ENCODE data around the gene RSPH6A. TPM values are rescaled to one million over a fixed set of nuclear protein-coding genes. Genes with fewer than 3 reads are reported as not detected.

Gene RSPH6A
- total and polyA plus RNA-seq, 2 of the 13 experiments (the other 11 are each of a cell fraction or from before 2014, with no cell fraction given) = 0.07 TPM; not detected in 1

DNA sequence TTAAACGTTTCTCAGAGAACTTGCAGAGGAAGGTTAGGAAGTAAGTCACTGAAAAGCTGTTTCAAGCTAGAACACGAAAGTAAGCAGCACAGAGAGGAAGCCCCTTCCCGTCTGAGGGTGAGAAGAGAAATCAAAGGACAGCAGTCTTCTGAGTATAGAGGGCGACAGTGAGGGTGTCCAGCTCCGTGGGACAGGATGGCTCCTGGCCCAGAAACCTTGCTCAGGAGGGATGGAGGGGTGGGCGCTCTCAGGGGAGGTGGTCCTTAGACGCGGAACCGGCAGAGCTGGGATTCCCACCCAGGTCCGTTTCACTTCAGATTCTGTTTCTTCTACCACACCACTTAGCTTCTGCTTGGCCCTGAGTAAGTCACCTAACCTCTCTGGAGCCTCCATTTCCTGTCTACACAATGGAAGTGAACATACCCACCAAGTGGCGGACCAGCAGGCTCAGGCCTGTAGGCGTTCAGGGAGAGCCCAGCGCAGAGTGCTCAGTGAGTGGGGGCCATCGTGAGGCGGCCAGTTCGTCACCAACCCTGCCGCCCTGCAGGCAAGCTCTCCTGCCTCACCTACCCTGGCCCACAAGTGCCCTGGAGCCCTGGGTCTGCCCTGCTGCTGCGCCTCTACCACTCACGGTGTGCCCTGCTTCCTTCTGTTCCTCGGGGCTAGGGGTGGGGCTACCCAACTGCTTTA lies 5.5 kb upstream of the RSPH6A start (continued):
- TF ChIP-seq ZNF577 (CRISPR knock-in tag; IDR thresholded peaks at IDR 0.05; ENCODE audit: borderline replicate concordance, low read depth) (no peak), ZNF570 (CRISPR knock-in tag; IDR thresholded peaks at IDR 0.05; ENCODE audit: borderline replicate concordance) (no peak), PAX8 (CRISPR knock-in tag; IDR thresholded peaks at IDR 0.05; ENCODE audit: borderline replicate concordance) (no peak), ATRX (CRISPR knock-in tag; IDR thresholded peaks at IDR 0.05; ENCODE audit: borderline replicate concordance) (no peak), GABPA (IDR thresholded peaks at IDR 0.05; ENCODE audit: low read depth, low read length) (no peak), GABPA (CRISPR knock-in tag; IDR thresholded peaks at IDR 0.05; ENCODE audit: low read depth) (no peak)
- TF ChIP-seq, protein P1, sequence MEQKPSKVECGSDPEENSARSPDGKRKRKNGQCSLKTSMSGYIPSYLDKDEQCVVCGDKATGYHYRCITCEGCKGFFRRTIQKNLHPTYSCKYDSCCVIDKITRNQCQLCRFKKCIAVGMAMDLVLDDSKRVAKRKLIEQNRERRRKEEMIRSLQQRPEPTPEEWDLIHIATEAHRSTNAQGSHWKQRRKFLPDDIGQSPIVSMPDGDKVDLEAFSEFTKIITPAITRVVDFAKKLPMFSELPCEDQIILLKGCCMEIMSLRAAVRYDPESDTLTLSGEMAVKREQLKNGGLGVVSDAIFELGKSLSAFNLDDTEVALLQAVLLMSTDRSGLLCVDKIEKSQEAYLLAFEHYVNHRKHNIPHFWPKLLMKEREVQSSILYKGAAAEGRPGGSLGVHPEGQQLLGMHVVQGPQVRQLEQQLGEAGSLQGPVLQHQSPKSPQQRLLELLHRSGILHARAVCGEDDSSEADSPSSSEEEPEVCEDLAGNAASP (CRISPR knock-in tag; IDR thresholded peaks at IDR 0.05; ENCODE audit: borderline replicate concordance) = no peak
- TF ChIP-seq, protein P2, sequence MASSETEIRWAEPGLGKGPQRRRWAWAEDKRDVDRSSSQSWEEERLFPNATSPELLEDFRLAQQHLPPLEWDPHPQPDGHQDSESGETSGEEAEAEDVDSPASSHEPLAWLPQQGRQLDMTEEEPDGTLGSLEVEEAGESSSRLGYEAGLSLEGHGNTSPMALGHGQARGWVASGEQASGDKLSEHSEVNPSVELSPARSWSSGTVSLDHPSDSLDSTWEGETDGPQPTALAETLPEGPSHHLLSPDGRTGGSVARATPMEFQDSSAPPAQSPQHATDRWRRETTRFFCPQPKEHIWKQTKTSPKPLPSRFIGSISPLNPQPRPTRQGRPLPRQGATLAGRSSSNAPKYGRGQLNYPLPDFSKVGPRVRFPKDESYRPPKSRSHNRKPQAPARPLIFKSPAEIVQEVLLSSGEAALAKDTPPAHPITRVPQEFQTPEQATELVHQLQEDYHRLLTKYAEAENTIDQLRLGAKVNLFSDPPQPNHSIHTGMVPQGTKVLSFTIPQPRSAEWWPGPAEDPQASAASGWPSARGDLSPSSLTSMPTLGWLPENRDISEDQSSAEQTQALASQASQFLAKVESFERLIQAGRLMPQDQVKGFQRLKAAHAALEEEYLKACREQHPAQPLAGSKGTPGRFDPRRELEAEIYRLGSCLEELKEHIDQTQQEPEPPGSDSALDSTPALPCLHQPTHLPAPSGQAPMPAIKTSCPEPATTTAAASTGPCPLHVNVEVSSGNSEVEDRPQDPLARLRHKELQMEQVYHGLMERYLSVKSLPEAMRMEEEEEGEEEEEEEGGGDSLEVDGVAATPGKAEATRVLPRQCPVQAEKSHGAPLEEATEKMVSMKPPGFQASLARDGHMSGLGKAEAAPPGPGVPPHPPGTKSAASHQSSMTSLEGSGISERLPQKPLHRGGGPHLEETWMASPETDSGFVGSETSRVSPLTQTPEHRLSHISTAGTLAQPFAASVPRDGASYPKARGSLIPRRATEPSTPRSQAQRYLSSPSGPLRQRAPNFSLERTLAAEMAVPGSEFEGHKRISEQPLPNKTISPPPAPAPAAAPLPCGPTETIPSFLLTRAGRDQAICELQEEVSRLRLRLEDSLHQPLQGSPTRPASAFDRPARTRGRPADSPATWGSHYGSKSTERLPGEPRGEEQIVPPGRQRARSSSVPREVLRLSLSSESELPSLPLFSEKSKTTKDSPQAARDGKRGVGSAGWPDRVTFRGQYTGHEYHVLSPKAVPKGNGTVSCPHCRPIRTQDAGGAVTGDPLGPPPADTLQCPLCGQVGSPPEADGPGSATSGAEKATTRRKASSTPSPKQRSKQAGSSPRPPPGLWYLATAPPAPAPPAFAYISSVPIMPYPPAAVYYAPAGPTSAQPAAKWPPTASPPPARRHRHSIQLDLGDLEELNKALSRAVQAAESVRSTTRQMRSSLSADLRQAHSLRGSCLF (CRISPR knock-in tag; IDR thresholded peaks at IDR 0.05; ENCODE audit: borderline replicate concordance) = no peak

Measured in HepG2 (cell line).